ENCODE measurements around the gene DIAPH3.
"Not testable (repeated sequence)": the region's sequence is repeated elsewhere in the genome, so short reads cannot be mapped to it uniquely, and the experiment has no call there.

DIAPH3 gene, protein sequence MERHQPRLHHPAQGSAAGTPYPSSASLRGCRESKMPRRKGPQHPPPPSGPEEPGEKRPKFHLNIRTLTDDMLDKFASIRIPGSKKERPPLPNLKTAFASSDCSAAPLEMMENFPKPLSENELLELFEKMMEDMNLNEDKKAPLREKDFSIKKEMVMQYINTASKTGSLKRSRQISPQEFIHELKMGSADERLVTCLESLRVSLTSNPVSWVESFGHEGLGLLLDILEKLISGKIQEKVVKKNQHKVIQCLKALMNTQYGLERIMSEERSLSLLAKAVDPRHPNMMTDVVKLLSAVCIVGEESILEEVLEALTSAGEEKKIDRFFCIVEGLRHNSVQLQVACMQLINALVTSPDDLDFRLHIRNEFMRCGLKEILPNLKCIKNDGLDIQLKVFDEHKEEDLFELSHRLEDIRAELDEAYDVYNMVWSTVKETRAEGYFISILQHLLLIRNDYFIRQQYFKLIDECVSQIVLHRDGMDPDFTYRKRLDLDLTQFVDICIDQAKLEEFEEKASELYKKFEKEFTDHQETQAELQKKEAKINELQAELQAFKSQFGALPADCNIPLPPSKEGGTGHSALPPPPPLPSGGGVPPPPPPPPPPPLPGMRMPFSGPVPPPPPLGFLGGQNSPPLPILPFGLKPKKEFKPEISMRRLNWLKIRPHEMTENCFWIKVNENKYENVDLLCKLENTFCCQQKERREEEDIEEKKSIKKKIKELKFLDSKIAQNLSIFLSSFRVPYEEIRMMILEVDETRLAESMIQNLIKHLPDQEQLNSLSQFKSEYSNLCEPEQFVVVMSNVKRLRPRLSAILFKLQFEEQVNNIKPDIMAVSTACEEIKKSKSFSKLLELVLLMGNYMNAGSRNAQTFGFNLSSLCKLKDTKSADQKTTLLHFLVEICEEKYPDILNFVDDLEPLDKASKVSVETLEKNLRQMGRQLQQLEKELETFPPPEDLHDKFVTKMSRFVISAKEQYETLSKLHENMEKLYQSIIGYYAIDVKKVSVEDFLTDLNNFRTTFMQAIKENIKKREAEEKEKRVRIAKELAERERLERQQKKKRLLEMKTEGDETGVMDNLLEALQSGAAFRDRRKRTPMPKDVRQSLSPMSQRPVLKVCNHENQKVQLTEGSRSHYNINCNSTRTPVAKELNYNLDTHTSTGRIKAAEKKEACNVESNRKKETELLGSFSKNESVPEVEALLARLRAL

DNA sequence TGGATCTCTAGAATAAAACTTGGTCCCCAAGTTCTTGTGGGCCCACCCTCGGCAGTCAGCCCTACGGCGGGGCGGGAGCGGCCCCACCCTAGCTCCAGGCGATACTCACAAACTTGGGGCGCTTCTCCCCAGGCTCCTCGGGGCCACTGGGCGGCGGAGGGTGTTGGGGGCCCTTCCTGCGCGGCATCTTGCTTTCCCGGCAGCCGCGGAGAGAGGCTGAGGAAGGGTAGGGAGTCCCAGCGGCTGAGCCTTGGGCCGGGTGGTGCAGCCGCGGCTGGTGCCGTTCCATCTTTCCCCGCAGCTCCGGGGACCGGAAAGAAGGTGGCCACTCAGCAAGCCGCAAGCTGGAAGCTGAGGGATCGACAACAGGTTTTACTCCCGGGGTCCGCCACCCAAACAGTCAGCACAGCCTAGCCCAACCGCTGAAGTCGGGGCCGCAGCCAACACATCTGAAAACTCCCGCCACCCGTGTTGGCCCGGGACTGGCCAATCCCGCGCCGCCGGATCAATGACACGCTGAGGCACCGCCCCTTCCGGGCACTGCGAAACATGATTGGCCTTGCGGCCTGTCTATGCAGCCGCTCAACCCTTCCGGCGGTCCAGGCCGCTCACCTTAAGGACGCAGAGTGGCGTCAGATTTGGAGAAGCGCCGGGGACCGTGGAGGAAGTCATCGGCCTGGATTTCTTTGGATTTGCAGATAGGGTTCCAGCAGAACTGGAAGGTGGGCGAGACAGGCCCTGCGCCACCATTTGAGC lies at the start of gene DIAPH3:
Gene DIAPH3, minus strand, starts transcription at position 451 of the 756 bp plus-strand sequence. Its CDS starts 162 bp downstream, at position 289.
- TF ChIP-seq ZFX (IDR thresholded peaks at IDR 0.05; ENCODE audit: borderline replicate concordance): no peak
- TF ChIP-seq, protein P1, sequence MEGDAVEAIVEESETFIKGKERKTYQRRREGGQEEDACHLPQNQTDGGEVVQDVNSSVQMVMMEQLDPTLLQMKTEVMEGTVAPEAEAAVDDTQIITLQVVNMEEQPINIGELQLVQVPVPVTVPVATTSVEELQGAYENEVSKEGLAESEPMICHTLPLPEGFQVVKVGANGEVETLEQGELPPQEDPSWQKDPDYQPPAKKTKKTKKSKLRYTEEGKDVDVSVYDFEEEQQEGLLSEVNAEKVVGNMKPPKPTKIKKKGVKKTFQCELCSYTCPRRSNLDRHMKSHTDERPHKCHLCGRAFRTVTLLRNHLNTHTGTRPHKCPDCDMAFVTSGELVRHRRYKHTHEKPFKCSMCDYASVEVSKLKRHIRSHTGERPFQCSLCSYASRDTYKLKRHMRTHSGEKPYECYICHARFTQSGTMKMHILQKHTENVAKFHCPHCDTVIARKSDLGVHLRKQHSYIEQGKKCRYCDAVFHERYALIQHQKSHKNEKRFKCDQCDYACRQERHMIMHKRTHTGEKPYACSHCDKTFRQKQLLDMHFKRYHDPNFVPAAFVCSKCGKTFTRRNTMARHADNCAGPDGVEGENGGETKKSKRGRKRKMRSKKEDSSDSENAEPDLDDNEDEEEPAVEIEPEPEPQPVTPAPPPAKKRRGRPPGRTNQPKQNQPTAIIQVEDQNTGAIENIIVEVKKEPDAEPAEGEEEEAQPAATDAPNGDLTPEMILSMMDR (IDR thresholded peaks at IDR 0.05): no peak

DNA sequence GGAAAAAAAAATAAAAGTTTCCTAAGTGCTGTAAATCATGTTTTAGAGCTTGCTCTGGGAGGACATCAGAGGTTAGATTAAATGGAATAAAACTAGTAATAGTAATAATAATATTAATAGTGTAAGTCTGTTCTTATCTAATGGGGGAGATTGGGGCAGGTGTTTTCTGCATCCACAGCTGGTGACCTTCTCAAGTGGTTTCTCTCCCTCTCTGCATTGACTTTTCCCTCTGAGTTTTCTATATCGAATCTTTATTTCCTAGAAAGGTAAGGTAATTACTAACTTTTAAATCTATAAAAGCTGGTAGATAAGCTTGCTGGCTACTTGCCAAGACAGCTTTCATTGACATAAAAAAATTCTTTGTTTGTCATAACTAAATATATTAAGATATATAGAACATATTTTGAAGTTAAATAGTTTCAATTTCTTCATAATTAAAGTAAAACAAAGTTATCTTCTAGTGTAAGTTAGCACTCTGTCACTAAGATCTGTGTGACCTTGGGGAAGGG lies 49.6 kb upstream of the DIAPH3 start:
- no peak overlapping the region for H3K27ac ChIP-seq

More for the DNA sequence above, at the start of gene DIAPH3:
- peak within 1 kb of the TSS; percentile 79 for H3K27ac ChIP-seq

DNA sequence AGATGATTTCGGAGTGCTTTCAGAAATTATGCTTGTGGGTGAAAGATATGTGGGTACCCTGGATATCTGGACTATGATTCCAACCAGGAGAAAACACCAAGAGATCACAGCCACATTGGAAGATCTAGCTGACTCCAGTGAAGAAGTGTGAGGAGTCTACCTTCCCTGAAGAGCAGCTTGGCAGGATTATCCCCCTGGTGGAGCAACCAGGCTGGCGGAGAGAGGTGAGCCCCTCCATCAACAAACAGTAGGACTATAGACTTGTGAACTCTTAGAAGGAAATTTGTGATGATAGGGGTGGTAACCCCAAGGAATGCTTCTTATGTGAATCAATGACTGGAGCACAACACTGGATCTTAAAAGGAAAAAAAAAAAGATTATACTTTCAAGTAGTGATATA lies 47.8 kb upstream of the DIAPH3 start:
- no peak overlapping the region for H3K27ac ChIP-seq
- TF ChIP-seq ZFX (IDR thresholded peaks at IDR 0.05; ENCODE audit: borderline replicate concordance): no peak
- TF ChIP-seq, protein P1 (IDR thresholded peaks at IDR 0.05): no peak

More for the DNA sequence above, 49.6 kb upstream of the DIAPH3 start:
- TF ChIP-seq, protein P1 (IDR thresholded peaks at IDR 0.05): no peak
- TF ChIP-seq ZFX (IDR thresholded peaks at IDR 0.05; ENCODE audit: borderline replicate concordance): no peak

- no peak overlapping the region for H3K27ac ChIP-seq
- TF ChIP-seq ZFX (IDR thresholded peaks at IDR 0.05; ENCODE audit: borderline replicate concordance): no peak
- TF ChIP-seq, protein P1 (IDR thresholded peaks at IDR 0.05): no peak
Observed at GRCh38 chr13:60210510-60211330, 47.0 kb upstream of the DIAPH3 start.

- not testable (repeated sequence) for H3K27ac ChIP-seq
Observed at GRCh38 chr13:60205499-60205898, 41.8 kb upstream of the DIAPH3 start.

DNA sequence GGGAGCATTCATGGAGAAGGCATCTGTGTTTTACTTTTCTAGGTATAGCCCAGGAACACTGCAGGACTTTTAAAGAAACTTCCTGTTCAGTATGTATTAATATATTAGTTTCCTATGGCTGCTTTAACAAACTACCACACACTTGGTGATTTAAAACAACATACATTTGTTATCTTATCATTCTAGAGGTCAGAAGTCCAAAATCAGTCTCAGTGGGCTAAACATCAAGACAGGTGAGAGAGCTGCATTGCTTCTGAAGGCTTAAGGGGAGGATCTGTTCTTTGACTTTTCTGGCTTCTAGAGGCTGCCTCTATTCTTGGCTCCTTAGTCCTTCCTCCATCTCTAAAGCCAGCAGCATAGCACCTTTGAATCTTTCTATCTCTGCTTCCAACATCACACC lies 37.6 kb upstream of the DIAPH3 start:
- TF ChIP-seq, protein P1 (IDR thresholded peaks at IDR 0.05): no peak
- no peak for TF ChIP-seq ZFX (IDR thresholded peaks at IDR 0.05; ENCODE audit: borderline replicate concordance)

DNA sequence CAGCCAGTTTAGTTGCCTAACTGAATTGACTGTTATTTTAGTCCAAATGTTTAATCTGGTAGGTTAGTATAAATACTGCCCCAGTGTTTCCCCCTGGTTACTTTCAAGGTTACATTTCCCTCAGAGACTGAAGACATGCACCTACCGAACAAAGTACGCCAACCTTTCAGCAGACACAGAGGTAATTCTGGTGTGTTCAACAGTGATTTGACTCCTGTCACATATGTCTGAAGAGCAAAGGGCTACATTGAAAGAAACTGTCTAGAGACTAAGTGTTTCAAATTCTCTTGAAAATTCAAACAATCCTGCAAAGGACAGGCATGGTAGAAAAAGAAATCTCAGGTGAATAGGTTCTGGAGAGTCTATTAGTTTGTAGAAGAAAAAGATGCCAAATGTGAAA lies 32.2 kb upstream of the DIAPH3 start:
- not testable (repeated sequence) for H3K27ac ChIP-seq

More for the DNA sequence above, 37.6 kb upstream of the DIAPH3 start:
- H3K27ac ChIP-seq: no peak overlapping the region

Data from 22Rv1 (cell line).